ENCODE data around the gene PDZD2.
"Not testable (repeated sequence)": the region's sequence is repeated elsewhere in the genome, so short reads cannot be mapped to it uniquely, and the experiment has no call there.

The PDZD2 gene

GRCh38 chr5:31731710-31732301, 92.9 kb downstream of the PDZD2 start:
- DNase-seq (ENCODE audit: low read depth in 1 of 2, low spot score in 1 of 2) = no peak

DNA sequence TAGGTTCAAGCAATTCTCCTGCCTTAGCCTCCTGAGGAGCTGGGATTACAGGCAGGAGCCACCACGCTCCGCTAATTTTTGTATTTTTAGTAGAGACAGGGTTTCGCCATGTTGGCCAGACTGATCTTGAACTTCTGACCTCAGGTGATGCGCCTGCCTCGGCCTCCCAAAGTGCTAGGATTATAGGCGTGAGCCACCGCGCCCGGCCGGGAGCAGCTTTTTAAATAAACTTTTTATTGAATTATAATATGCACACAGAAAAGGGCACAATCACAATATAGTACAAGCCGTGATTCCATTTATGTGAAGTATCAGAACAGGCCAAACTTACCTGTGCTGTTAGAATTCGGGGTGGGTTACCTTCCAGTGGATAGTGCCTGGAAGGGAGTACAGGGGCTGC, 93.9 kb downstream of the PDZD2 start:
- not testable (repeated sequence) for DNase-seq (ENCODE audit: low read depth in 1 of 2, low spot score in 1 of 2)

DNA sequence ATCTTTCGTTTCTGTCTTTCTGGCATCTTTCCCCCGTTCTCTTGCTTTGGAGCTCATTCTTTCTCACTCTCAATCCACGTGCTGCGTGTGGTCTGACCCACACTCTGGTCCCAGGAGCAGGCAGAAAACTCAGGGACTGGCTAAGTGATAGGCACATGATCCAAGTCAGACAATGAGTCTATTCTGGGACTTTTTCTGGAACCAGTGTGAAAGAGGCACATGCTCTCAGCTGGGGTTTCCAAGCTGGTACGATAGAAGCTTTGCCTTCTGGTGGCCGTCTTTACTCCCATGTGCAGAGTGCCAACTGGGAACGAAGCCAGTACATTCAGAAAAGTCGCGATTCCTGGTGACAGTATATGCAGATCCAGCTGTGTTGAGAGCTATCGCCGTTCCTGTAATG, 94.4 kb downstream of the PDZD2 start:
- no peak for DNase-seq (ENCODE audit: low read depth in 1 of 2, low spot score in 1 of 2)

DNA sequence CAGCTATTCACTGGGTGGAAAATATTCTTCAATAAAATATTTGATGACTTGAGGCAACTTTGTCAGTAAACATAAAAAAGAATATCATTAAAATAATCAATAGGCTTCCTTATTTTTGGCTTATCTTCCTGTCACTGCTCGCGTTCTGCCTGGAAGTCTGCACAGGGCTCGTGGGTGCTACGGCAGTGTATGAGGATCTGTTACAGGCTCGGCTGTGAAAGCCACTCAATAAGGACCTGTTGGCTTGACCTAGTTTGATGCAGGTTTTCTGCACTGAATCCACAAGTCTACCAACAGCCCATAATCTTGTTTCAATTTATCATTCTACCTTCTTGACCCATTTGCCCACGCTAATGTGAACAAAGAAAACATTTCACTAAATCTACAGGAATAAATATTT, 97.2 kb downstream of the PDZD2 start:
- no peak for DNase-seq (ENCODE audit: low read depth in 1 of 2, low spot score in 1 of 2)

DNA sequence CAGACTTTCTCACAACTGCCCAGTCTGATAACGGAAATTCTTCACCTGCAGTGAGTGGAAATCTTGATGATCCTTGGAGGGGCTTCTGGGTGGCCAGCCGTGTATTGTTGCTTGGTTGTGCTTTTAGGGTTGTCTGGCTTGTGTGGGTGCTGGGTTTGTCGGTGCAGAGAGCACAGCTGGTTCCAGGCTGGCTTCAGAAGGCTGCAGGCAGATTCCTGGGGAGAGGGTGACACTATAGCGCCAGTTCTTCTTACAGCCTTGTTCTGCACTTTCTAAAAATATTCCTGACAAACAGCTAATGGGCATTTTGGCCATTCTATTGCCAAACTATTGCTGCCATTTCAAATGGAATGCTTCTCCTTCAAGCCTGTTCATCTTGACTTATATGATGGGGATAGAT, 99.3 kb downstream of the PDZD2 start:
- DNase-seq (ENCODE audit: low read depth in 1 of 2, low spot score in 1 of 2) = no peak

GRCh38 chr5:31741496-31741895, 102.6 kb downstream of the PDZD2 start:
- no peak for DNase-seq (ENCODE audit: low read depth in 1 of 2, low spot score in 1 of 2)

DNA sequence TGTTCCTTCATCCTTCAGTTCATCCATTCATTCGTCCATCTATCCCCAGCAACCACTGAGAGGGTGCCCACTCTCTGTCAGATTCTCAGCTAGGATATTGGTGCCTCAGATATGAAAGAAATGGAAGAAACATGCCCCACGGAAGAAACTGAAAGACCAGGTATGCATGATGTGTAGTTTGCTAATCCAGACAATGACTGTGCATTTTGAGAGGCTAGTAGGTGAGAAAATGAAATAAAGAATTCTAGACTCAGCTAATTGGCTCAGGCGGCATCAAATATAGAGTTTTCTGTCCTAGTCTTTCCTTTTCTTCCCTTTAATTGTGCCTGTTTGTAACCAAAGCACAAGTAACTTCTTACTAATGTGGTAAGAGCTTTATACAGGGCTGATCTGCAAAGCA, 104.7 kb downstream of the PDZD2 start:
- DNase-seq (ENCODE audit: low read depth in 1 of 2, low spot score in 1 of 2) = no peak

DNA sequence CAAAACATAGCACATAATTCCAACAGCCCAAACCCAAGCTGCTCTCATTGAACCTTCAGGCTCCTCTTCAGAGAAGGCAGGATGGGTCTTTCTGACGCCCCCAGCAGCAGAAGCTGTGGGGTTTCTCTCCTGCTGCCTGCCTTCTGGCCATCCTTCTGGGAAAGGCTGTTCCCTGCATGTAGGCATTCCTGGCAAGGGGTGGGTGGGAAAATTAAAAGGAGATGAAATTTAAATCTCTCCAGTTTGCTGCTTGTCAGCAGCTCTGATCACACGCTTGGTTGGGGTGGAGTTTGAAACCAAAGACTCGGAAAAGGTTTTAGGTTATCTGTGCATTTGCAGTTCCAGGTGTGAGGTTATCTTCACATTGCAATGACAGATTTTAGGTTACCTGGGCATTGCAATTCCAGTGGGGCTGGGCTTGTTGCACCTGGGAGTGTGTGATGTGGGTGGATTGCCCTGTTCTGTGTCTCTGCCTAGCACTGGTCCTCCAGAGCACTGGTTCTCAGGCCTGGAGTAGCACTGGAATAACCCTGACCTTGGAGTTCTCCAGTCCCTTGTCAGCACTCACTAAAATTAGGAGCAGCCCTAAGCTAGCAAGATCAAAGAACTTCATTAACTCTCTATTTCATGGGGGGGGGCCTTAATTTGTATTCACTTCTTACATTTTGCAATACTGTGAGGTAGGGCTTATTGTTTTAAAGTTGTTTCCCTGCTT, 109.7 kb downstream of the PDZD2 start:
- DNase-seq (ENCODE audit: low read depth in 1 of 2, low spot score in 1 of 2) = no peak

- no peak for DNase-seq (ENCODE audit: low read depth in 1 of 2, low spot score in 1 of 2)
Observed at GRCh38 chr5:31750215-31750614, 111.3 kb downstream of the PDZD2 start.

DNA sequence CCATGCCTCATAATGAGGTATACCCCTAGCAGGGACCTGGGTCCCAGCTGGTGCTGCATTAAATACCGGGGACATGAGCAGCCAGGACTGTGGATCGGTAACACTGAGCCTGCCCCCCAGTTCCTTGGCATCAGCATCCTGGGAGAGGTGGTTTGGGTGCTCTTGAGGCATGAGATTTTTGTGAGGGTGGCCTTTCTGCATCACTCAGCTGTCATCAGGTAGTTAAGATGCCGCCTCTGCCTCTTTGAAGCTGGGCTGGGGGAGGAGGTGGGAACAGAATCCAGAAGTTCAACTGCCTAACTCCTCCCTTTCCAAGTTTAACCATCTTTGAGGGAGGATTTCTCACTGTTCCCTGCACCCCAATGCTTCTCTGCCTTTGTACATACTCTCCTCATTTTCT, 112.7 kb downstream of the PDZD2 start:
- DNase-seq (ENCODE audit: low read depth in 1 of 2, low spot score in 1 of 2) = no peak

DNA sequence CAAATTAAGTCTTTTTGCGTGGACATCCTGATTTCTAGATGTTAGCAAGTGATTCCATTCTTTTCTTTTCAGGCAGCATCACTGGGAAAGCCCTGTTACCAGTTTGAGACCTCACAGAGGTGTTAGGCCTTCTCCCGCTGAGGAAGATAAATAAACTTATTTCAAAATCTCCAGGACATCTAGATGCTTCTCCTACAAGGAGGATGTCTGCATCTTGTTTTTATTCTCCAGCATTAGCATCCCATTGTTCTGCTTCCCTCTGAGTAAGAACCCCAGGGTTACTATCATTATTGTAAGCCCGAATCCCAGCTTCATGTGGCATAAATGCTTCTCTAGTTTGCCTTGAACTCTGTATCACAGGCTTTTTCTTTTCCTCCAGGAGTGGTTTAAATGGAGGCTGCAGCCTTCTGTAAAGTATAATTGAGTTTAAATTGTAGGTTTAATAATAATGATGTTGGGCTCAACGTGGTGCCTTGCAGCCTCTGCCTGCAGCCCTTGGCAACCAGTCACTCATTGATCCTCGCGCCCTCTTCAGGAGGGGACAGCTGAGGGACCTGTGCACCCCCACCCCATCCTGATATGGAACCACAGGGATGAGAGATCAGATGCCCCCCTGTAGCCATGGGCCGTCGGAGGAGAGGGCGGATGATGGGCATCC, 114.9 kb downstream of the PDZD2 start:
- no peak for DNase-seq (ENCODE audit: low read depth in 1 of 2, low spot score in 1 of 2)

GRCh38 chr5:31754358-31754704, 115.4 kb downstream of the PDZD2 start:
- no peak for DNase-seq (ENCODE audit: low read depth in 1 of 2, low spot score in 1 of 2)

- DNase-seq (ENCODE audit: low read depth in 1 of 2, low spot score in 1 of 2) = no peak
Observed at GRCh38 chr5:31754741-31755675, 116.1 kb downstream of the PDZD2 start.

DNA sequence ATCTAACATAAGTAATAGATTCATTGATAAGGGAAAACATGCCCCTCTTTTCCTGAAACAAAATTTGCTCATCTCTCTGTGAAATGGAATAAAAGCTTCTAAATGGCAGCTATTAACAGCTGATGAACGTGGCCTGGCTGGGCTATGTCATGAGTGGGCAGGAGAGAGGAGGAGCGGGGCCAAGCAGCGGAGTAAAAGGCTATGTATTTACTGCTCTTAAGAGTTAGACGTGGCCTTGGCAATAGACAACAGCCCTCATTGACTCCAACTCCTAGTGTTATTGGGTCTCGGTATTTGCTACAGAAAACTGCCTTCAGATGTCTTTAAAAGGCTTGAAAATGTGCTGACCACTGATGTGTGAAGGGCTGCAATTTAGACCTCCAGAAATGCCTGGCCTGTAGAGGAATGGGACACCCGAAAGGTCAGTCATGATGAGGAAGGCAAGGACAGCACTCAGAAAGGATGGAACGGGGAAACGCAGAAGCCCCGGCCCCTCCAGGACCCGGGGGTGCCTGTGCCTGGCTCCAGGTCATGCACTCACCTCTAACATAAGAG, 116.8 kb downstream of the PDZD2 start:
- DNase-seq (ENCODE audit: low read depth in 1 of 2, low spot score in 1 of 2) = no peak

DNA sequence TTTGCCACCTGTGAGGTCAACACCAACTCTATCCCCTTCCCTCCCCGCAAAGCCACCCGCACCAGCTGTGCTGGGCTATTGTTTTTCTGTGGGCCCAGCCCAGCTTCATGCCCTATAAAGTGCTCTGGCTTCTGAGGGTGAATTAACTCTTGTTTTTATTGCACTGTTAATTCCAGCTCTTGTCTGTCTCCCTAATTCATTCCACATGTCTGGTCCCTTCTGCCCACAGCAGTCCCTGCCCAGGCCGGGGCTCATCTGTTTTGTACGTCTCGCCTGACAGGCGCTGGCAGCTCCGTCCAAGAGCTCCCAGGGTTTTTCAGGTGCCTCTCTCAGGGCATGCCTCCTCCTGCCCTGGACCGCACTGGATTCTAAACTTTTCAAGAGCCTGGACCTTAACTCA, 118.9 kb downstream of the PDZD2 start:
- DNase-seq (ENCODE audit: low read depth in 1 of 2, low spot score in 1 of 2) = no peak

- no peak for DNase-seq (ENCODE audit: low read depth in 1 of 2, low spot score in 1 of 2)
Observed at GRCh38 chr5:31758803-31759425, 120.0 kb downstream of the PDZD2 start.

- no peak for DNase-seq (ENCODE audit: low read depth in 1 of 2, low spot score in 1 of 2)
Observed at GRCh38 chr5:31759925-31760324, 121.0 kb downstream of the PDZD2 start.

DNA sequence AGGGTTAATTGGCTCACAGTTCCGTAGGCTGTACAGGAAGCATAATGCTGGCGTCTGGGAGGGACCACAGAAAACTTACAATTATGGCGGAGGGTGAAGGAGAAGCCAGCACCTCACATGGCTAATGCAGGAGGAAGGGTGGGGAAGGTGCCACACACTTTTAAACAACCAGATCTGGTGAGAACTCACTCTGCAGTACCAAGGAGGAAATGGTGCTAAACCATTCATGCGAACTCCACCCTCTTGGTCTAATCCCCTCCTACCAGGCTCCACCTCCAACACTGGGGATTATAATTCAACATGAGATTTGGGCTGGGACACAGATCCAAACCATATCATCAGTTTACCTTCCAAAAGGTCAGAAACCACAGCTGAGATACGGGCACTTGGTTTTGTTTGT, 122.9 kb downstream of the PDZD2 start:
- DNase-seq (ENCODE audit: low read depth in 1 of 2, low spot score in 1 of 2) = no peak

GRCh38 chr5:31763424-31763823, 124.5 kb downstream of the PDZD2 start:
- no peak for DNase-seq (ENCODE audit: low read depth in 1 of 2, low spot score in 1 of 2)

DNA sequence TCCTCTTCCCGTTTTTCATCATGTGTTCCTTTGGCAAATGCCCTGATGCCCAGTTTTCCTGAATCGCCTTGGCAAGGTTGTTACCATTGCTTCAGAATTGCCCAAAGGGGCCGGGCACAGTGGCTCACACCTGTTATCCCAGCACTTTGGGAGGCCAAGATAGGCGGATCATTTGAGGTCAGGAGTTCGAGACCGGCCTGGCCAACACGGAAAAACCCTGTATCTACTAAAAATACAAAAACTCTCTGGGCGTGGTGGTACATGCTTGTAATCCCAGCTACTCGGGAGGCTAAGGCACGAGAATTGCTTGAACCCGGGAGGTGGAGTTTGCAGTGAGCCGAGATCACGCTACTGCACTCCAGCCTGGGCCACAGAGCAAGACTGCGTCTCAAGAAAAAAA, 125.8 kb downstream of the PDZD2 start:
- not testable (repeated sequence) for DNase-seq (ENCODE audit: low read depth in 1 of 2, low spot score in 1 of 2)
